ENCODE measurements around the gene SERGEF. TPM values are rescaled to one million over a fixed set of nuclear protein-coding genes. Genes with fewer than 3 reads are reported as not detected.

The SERGEF gene
- total RNA-seq, 1 experiment from 2014 or later: 31.4 TPM

DNA sequence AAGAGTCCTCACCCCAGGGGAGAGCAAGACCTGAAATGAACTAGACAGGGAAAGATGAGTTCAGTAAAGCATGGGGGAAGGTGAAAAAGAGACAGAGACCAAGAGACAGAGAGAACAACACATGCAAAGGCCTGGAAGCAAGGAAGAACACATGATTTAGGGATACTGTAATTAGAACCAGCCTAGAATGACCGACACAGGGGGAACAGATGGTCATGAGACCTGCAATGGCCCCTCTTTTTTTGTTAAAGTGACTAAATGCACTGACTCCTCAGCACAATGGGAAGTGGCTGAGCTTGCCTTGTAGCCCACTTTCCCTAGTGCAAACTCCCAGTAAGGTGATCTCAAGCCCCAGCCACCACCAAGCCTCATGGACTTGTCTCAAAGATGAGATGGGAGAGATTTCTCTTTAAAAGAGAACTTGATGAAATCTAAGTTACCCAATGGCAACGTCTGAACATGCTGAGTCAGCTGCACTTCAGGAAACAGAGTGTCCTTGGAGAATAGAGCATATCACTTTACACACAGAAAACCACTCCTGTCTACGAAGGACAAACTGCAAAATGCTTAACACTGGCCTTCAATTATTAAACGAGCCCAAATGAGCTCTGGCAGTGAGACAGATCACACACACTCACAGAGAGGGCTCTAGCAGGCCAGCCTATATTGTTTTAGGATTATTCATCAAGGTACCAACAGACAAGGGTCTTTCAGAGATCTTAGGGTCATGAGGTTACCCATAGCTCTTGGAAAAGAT lies 91.0 kb downstream of the SERGEF start:
- no peaks in the 10 kb centered on the region for H3K23me2 ChIP-seq (ENCODE audit: insufficient read length, low read depth, low read length, poor library complexity, severe bottlenecking)
- H2BK5ac ChIP-seq (ENCODE audit: insufficient read length, low read length): no peak overlapping the region
- H4K20me1 ChIP-seq (ENCODE audit: control insufficient read depth, insufficient read depth, insufficient read length): no peaks in the 10 kb centered on the region
- no peak overlapping the region for H4K8ac ChIP-seq (replicated peaks; ENCODE audit: insufficient read length, low read depth, low read length)
- no peaks in the 10 kb centered on the region for H3K9me3 Mint-ChIP-seq
- H3K27ac ChIP-seq (ENCODE audit: insufficient read length, low read depth, low read length): no peak overlapping the region
- H2BK120ac ChIP-seq (ENCODE audit: low read depth, low read length, poor library complexity, severe bottlenecking): no peak overlapping the region
- no peak overlapping the region for H3T11ph ChIP-seq (ENCODE audit: low read length)
- no peak for DNase-seq
- H3K4ac ChIP-seq (ENCODE audit: low read depth, low read length): no peak overlapping the region
- H3K18ac ChIP-seq (ENCODE audit: insufficient read length, low read depth, low read length): no peak overlapping the region
- H4K5ac ChIP-seq (ENCODE audit: insufficient read length, low read depth, low read length): no peak overlapping the region
- peaks cover 0 to 4% (median 0%) of the 10 kb centered on the region in 3 experiments; a peak in 3 of 7 replicates for H3K36me3 Mint-ChIP-seq (ENCODE audit: insufficient read depth in 1 of 3, low read depth in 3 of 3)
- no peak overlapping the region for H4K91ac ChIP-seq (ENCODE audit: insufficient read length, low read depth, low read length)
- peaks cover 27 to 37% of the 10 kb centered on the region in 2 experiments for H3K4me1 Mint-ChIP-seq
- no peaks in the 10 kb centered on the region for H3K27me3 ChIP-seq (ENCODE audit: insufficient read depth, low read length)
- H2BK15ac ChIP-seq (ENCODE audit: low read depth, low read length): no peak overlapping the region
- no CpG with 5 or more reads among the region's 4 CpGs for WGBS (ENCODE audit: extremely low coverage, insufficient read length, low lambda C conversion rate)
- no peaks in the 10 kb centered on the region for H3K27me3 Mint-ChIP-seq (ENCODE audit: low read depth)
- no peak overlapping the region for H3K23ac ChIP-seq (ENCODE audit: insufficient read length, low read depth, low read length)
- peak overlapping the region; percentile 3 to 69 (median 7); a peak in 4 of 7 replicates for H3K27ac Mint-ChIP-seq
- no peak overlapping the region for H3K9ac ChIP-seq (ENCODE audit: extremely low read depth, insufficient read length, low read length)
- no peak overlapping the region for H3K56ac ChIP-seq (ENCODE audit: insufficient read length, low read depth, low read length)
- peaks cover 13% of the 10 kb centered on the region for H3K4me1 ChIP-seq (ENCODE audit: insufficient read depth, low read length)
- no peak overlapping the region for H2BK12ac ChIP-seq (ENCODE audit: insufficient read length, low read depth, low read length)
- no peak overlapping the region for H2BK20ac ChIP-seq (ENCODE audit: low read depth, low read length, poor library complexity, severe bottlenecking)
- H3K79me1 ChIP-seq (ENCODE audit: insufficient read depth, low read depth, low read length, poor library complexity, severe bottlenecking): no peaks in the 10 kb centered on the region
- H2AFZ ChIP-seq (ENCODE audit: low read length): no peak overlapping the region
- H3K9me3 ChIP-seq (ENCODE audit: control insufficient read depth, low read depth, low read length): no peaks in the 10 kb centered on the region
- no peak overlapping the region for H3K4me2 ChIP-seq (ENCODE audit: insufficient read depth, insufficient read length, low read length)
- no peak overlapping the region for H2AK5ac ChIP-seq (ENCODE audit: insufficient read length, low read length)
- TF ChIP-seq, protein P1, sequence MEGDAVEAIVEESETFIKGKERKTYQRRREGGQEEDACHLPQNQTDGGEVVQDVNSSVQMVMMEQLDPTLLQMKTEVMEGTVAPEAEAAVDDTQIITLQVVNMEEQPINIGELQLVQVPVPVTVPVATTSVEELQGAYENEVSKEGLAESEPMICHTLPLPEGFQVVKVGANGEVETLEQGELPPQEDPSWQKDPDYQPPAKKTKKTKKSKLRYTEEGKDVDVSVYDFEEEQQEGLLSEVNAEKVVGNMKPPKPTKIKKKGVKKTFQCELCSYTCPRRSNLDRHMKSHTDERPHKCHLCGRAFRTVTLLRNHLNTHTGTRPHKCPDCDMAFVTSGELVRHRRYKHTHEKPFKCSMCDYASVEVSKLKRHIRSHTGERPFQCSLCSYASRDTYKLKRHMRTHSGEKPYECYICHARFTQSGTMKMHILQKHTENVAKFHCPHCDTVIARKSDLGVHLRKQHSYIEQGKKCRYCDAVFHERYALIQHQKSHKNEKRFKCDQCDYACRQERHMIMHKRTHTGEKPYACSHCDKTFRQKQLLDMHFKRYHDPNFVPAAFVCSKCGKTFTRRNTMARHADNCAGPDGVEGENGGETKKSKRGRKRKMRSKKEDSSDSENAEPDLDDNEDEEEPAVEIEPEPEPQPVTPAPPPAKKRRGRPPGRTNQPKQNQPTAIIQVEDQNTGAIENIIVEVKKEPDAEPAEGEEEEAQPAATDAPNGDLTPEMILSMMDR (conservative IDR thresholded peaks at IDR 0.05): no peak
- H3K79me2 ChIP-seq (ENCODE audit: insufficient read depth, low read length): no peaks in the 10 kb centered on the region
- H3K4me3 Mint-ChIP-seq: no peak overlapping the region
- no peak overlapping the region for H3K14ac ChIP-seq (ENCODE audit: insufficient read depth, low read length)
